GM08714 (cell line): ENCODE results near the gene FAM222A.

Experiments
- H3K4me3 ChIP-seq: fragments of 200-500 bp; sonication (Bioruptor generic); 2 replicates; pipeline ENCODE4 v1.5.1; 2014; ENCODE audit warnings: mild to moderate bottlenecking, low read length, inconsistent platforms
- ZNF274 ChIP-seq: IDR thresholded peaks from 2 replicates; pipeline ENCODE4 v1.6.1; 2012; ENCODE audit warnings: mild to moderate bottlenecking, low read depth, low read length

The FAM222A gene

DNA sequence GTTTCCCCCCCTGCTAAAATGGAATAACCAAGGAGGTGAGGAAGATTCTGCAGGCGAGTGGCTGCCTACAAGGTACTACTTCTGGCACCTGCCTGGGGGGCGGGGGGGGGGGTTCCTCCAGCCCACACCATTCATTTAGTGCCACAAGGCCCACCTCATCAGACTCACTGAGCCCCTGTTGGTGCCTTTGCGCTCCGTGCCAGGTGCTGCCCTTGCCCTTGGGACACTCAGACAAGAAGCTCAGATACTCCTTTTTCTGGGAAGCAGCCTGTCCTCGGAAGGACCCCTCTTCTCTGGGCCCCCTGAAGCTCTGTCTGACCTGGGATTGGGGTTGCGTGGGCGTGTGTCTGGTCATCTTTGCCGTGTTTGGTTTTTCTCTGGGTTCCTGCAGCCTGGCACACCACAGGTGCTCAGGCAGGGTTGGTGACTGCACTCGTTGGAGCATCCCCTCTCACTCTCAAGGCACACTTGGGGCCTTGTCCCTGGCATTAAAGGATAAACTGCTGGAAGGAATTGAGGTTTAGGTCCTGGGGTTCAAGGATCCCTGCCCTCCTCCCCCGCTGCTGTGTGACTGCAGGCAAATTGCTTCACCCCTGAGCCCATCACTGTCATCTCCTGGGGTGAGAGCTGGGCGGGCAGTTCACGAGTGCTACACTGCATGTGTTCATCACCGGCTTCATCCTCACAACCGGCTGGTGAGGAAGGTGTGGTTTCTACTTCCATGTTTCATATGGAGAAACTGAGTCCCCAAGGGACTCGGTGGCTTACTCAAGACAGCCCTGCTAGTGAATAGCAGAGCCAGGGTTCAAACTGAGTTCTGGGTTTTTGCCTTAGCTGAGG is 16.9 kb downstream of the FAM222A start:
- no peak overlapping the region for H3K4me3 ChIP-seq
- no peak for TF ChIP-seq ZNF274

DNA sequence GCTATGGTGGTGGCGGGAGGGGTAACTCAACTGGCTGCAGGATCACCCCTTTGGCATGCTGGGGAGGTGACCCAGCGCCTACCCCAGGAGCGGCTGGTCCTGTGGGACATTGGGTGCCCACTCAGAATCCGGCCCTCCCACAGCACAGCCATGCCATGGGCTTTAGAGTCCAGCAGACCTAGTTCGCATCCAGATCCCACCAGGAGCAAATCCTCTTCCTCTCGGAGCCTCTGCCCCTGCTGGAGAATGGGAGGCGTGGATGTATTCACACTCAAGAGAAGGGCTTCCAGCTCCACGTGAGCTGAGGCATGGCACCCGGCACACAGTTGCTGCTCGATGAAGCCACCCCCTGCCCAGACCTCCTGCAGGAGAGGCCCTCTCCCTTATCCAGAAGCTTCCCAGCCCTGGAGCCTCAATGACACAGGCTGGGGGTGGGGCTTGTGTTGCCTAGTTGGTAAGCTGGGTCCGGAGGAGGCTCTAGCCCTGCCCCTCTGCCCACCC is 17.7 kb downstream of the FAM222A start:
- no peak overlapping the region for H3K4me3 ChIP-seq
- no peak for TF ChIP-seq ZNF274

GRCh38 chr12:109731806-109732205 is 18.2 kb downstream of the FAM222A start:
- no peak overlapping the region for H3K4me3 ChIP-seq
- no peak for TF ChIP-seq ZNF274

- no peak overlapping the region for H3K4me3 ChIP-seq
- TF ChIP-seq ZNF274: no peak
Measured at GRCh38 chr12:109732321-109733305, 19.0 kb downstream of the FAM222A start.

DNA sequence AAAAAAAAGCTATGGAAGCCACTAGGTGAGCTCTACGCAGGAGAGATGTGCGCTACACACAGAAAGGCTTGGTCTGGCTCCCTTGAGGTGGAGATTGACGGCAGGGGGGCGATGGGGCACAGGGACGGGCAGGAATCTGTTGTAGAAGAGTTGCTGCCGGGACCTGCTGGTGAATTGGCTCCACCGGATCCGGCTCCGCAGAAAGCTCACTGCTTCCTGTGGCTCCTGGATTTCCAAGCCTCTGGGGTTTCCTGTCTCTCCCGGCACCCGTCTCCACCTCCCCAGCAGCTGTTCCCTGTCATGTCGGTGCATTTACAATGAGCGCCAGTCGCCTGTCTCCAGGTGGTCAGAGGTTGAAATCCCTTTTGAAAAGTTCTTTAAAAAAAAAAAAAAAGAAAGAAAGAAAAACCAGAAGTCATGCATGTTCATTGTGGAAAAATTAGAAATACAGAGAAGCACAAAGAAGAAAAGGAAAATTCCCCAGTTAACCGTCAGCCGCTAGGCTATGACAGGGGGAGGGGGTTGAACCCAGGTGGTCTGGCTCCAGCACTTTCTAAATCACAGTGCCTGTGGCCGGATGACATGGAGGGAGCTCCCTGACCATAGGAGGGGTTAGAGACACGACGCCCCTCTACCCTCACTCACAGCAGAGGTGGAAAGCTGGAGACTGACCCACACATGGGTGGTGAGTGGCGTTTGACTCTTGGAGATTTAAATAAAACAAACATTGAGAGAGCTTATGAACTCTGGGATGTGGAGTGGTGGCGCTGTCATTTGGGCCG is 20.8 kb downstream of the FAM222A start:
- TF ChIP-seq ZNF274: no peak
- H3K4me3 ChIP-seq: no peak overlapping the region

- no peak for TF ChIP-seq ZNF274
- no peak overlapping the region for H3K4me3 ChIP-seq
Measured at GRCh38 chr12:109735051-109735521, 21.5 kb downstream of the FAM222A start.

DNA sequence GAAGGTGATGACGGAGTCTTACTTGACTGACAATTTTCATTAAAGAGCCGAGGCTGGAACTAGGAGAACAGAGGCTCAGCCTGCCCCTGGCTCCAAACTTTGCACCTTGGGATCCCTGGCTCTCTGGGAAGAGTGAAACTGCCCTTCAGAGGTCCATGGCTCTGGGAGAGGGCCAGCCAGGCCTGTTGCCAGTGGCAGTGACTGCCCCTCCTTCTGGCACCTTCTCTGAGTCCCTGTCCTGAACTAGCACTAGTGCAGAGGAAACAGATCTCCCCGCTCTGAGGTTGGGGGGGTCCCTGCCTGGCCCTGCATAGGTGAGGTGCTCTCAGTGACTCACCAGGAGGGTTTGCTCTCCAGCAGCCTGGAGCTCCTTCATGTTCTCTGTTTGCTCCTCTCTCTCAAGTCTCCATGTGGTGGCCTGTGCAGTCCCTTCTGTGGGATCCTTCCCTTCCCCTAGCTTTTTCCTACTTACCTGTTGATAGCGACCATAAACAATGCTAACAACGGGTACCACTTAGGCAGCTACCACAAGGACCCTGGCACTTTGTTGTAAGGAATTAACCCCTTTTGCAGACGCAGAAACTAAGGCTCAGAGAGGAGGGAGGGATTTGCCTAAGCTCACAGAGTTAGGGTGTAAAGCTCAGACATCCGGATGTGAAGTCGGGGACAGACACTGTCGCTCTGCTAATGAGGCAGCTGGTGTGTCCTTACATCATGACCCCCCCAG is 22.4 kb downstream of the FAM222A start:
- no peak for TF ChIP-seq ZNF274
- no peak overlapping the region for H3K4me3 ChIP-seq

- TF ChIP-seq ZNF274: no peak
- H3K4me3 ChIP-seq: no peak overlapping the region
Measured at GRCh38 chr12:109736552-109737108, 23.0 kb downstream of the FAM222A start.

DNA sequence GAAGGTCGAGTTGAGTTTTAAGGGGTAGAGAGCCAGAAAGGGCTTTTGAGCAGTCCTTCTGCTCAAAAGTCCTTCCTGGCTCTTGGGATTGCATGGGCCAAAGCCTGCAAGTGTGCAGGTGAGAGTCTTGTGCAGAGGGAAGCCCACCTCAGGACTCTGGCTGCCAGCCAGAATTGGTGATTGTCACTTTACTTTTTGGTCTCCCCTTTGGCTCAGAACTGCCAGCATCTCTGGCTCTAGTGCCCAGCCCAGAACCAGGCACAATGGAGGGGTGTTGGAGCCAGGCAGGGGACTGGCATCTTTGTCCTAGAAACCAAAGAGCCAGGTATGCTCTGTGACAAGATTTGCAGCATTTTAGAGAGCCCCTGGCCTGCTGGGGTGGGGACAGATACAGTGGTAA is 23.5 kb downstream of the FAM222A start:
- no peak for TF ChIP-seq ZNF274
- no peak overlapping the region for H3K4me3 ChIP-seq

- H3K4me3 ChIP-seq: no peak overlapping the region
- no peak for TF ChIP-seq ZNF274
Measured at GRCh38 chr12:109737631-109738030, 24.0 kb downstream of the FAM222A start.

DNA sequence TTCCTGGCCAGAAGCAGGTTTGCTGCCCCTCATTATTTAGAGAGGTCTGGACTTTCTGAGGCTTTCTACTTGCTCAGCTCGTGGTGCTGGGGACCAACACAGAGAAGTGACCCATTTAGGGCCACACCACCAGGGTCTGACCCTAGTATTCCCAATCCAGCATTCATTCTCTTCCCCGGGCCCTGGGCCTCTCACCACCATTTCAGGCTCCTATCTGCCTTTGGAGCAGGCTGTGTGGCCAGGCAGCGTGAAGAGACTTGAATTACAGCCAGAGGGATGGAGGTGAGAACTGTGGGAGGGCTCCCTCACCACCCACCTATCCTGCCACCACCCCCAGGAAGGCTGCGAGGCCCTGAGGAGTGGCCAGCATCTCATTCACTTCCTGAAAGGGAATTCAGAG is 24.6 kb downstream of the FAM222A start:
- no peak overlapping the region for H3K4me3 ChIP-seq
- TF ChIP-seq ZNF274: no peak

- H3K4me3 ChIP-seq: no peak overlapping the region
- TF ChIP-seq ZNF274: no peak
Measured at GRCh38 chr12:109738878-109739665, 25.4 kb downstream of the FAM222A start.
